Mesendoderm (in vitro differentiated cells): Measurements from ENCODE around the gene NFATC1.

Source experiments
- DNase-seq: peaks from one replicate; pipeline ENCODE4 v3.0.0; 2013
- H2AK5ac ChIP-seq: 2 replicates; pipeline ENCODE4 v1.6.1; 2013; ENCODE audit warnings: low read length, inconsistent platforms
- H2BK120ac ChIP-seq: 2 replicates; pipeline ENCODE4 v1.6.1; 2013; ENCODE audit warnings: low read depth, mild to moderate bottlenecking, low read length, moderate library complexity, mixed read lengths
- H2BK15ac ChIP-seq: replicated peaks from 2 replicates; pipeline ENCODE4 v1.6.1; 2013; ENCODE audit warnings: low read depth, mild to moderate bottlenecking, moderate library complexity
- H2BK5ac ChIP-seq: 2 replicates; pipeline ENCODE4 v1.6.1; 2013; ENCODE audit warnings: low read length, inconsistent platforms
- H3K18ac ChIP-seq: 2 replicates; pipeline ENCODE4 v1.6.1; 2013; ENCODE audit warnings: mild to moderate bottlenecking, low read length, mixed read lengths
- H3K23ac ChIP-seq: one replicate; pipeline ENCODE4 v1.6.1; 2013; ENCODE audit warnings: low read length
- H3K27ac ChIP-seq: 2 replicates; pipeline ENCODE4 v1.5.1; 2013; ENCODE audit warnings: low read depth, mild to moderate bottlenecking, inconsistent platforms, low read length, moderate library complexity
- H3K27me3 ChIP-seq: 2 replicates; pipeline ENCODE4 v1.6.1; 2013; ENCODE audit warnings: low read length, control low read depth, mild to moderate bottlenecking, inconsistent platforms; ENCODE audit not compliant: insufficient read depth, poor library complexity
- H3K36me3 ChIP-seq: 2 replicates; pipeline ENCODE4 v1.6.1; 2013; ENCODE audit warnings: low read length, inconsistent platforms; ENCODE audit not compliant: control insufficient read depth, insufficient read depth
- H3K4ac ChIP-seq: one replicate; pipeline ENCODE4 v1.6.1; 2013; ENCODE audit warnings: low read depth, mild to moderate bottlenecking, low read length, moderate library complexity
- H3K4me1 ChIP-seq: 2 replicates; pipeline ENCODE4 v1.6.1; 2013; ENCODE audit warnings: low read depth, low read length, inconsistent platforms; ENCODE audit not compliant: control insufficient read depth
- H3K4me2 ChIP-seq: 2 replicates; pipeline ENCODE4 v1.6.1; 2013; ENCODE audit warnings: low read length
- H3K4me3 ChIP-seq: 2 replicates; pipeline ENCODE4 v1.5.1; 2013; ENCODE audit warnings: mild to moderate bottlenecking, low read length
- H3K56ac ChIP-seq: one replicate; pipeline ENCODE4 v1.6.1; 2013; ENCODE audit warnings: low read length
- H3K79me1 ChIP-seq: 2 replicates; pipeline ENCODE4 v1.6.1; 2013; ENCODE audit warnings: low read length, inconsistent platforms
- H3K79me2 ChIP-seq: 2 replicates; pipeline ENCODE4 v1.6.1; 2013; ENCODE audit warnings: mild to moderate bottlenecking, low read length; ENCODE audit not compliant: control insufficient read depth, insufficient read depth
- H3K9ac ChIP-seq: 2 replicates; pipeline ENCODE4 v1.6.1; 2013; ENCODE audit warnings: low read length, inconsistent platforms
- H4K5ac ChIP-seq: one replicate; pipeline ENCODE4 v1.6.1; 2013; ENCODE audit warnings: low read length
- H4K8ac ChIP-seq: one replicate; pipeline ENCODE4 v1.6.1; 2013; ENCODE audit warnings: low read depth, mild to moderate bottlenecking, control low read depth, low read length, moderate library complexity
- WGBS: extraction: QIAGEN DNeasy Blood & Tissue Kit; methylation state at CpG from one replicate; pipeline ENCODE4 v1.1.7; 2013; ENCODE audit warnings: low lambda C conversion rate, missing lambda C conversion rate; ENCODE audit not compliant: insufficient coverage; ENCODE audit errors: extremely low coverage; 5-methylcytosine and 5-hydroxymethylcytosine counted together

The NFATC1 gene

GRCh38 chr18:79439628-79440023 is 43.9 kb downstream of the NFATC1 start:
- Histone ChIP-seq H3K18ac (no peak overlapping the region), H2BK120ac (no peak overlapping the region), H3K4me3 (no peak overlapping the region), H3K79me2 (no peaks in the 10 kb centered on the region), H3K4me2 (no peak overlapping the region), H2BK15ac (no peak overlapping the region), H3K27ac (no peak overlapping the region), H3K79me1 (no peaks in the 10 kb centered on the region), H2BK5ac (no peak overlapping the region), H3K4me1 (no peaks in the 10 kb centered on the region), H2AK5ac (no peak overlapping the region), H3K27me3 (no peaks in the 10 kb centered on the region), H3K36me3 (no peaks in the 10 kb centered on the region), H4K5ac (no peak overlapping the region), H3K56ac (no peak overlapping the region), H3K9ac (no peak overlapping the region), H3K4ac (no peak overlapping the region), H3K23ac (no peak overlapping the region), H4K8ac (no peak overlapping the region)
- DNase-seq = no peak
- no CpG with 5 or more reads among the region's 16 CpGs for WGBS

DNA sequence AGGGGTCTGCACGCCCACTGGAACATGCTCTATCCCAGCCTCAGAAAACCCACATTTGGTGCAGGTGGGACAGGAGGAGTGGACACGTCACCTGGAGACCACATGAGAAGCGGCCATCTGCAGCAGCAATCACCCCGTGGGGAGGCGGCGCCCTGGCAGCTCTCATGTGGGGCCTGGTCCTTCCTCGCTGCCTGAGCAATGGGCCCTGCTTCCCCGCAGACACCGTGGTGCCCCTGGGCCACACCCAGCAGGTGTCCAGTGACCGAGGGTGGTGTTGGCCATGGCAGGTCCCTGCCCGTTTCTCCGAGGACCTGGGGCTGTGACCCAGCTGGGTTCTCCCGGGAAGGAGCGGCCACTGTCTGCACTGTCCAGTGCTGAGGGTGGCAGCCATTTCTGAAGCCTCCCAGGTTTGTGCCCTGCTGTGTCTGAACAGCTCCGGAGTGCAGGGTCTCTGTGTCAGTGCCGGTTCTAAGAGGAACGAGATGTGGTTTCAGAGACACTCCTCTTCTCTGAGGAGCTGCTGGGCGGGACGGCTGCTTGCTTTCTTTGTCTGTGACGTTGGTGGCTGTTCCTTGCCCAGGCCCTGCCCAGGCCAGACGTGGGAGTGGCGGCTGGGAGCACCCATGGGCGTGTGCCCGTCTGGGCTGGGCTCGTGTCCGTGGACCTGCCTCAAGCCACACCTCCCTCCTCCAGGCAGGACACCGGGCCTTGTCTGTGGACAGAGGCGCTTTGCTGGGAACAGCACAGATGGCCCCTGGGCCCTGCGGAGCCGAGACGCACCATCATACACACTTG is 44.8 kb downstream of the NFATC1 start:
- Histone ChIP-seq H2BK120ac (no peak overlapping the region), H3K36me3 (no peaks in the 10 kb centered on the region), H3K79me1 (no peaks in the 10 kb centered on the region), H3K4me2 (no peak overlapping the region), H4K8ac (no peak overlapping the region), H3K4me3 (no peak overlapping the region), H3K18ac (no peak overlapping the region), H3K56ac (no peak overlapping the region), H2AK5ac (no peak overlapping the region), H3K27ac (no peak overlapping the region), H3K4me1 (no peaks in the 10 kb centered on the region), H2BK5ac (no peak overlapping the region), H3K27me3 (no peaks in the 10 kb centered on the region), H3K79me2 (no peaks in the 10 kb centered on the region), H3K23ac (no peak overlapping the region), H2BK15ac (no peak overlapping the region), H3K4ac (no peak overlapping the region), H4K5ac (no peak overlapping the region), H3K9ac (no peak overlapping the region)
- WGBS = no CpG with 5 or more reads among the region's 31 CpGs
- no peak for DNase-seq

- Histone ChIP-seq H3K79me2 (no peaks in the 10 kb centered on the region), H3K4me2 (no peak overlapping the region), H2BK15ac (no peak overlapping the region), H3K18ac (no peak overlapping the region), H3K27me3 (no peaks in the 10 kb centered on the region), H3K4ac (no peak overlapping the region), H3K56ac (no peak overlapping the region), H3K9ac (no peak overlapping the region), H4K8ac (no peak overlapping the region), H4K5ac (no peak overlapping the region), H2AK5ac (no peak overlapping the region), H2BK5ac (no peak overlapping the region), H3K36me3 (no peaks in the 10 kb centered on the region), H3K23ac (no peak overlapping the region), H3K79me1 (no peaks in the 10 kb centered on the region), H3K4me3 (no peak overlapping the region), H3K4me1 (peaks cover 3% of the 10 kb centered on the region), H2BK120ac (no peak overlapping the region), H3K27ac (no peak overlapping the region)
- WGBS = no CpG with 5 or more reads among the region's 16 CpGs
- DNase-seq = no peak
Observed at GRCh38 chr18:79441420-79441819, 45.7 kb downstream of the NFATC1 start.

DNA sequence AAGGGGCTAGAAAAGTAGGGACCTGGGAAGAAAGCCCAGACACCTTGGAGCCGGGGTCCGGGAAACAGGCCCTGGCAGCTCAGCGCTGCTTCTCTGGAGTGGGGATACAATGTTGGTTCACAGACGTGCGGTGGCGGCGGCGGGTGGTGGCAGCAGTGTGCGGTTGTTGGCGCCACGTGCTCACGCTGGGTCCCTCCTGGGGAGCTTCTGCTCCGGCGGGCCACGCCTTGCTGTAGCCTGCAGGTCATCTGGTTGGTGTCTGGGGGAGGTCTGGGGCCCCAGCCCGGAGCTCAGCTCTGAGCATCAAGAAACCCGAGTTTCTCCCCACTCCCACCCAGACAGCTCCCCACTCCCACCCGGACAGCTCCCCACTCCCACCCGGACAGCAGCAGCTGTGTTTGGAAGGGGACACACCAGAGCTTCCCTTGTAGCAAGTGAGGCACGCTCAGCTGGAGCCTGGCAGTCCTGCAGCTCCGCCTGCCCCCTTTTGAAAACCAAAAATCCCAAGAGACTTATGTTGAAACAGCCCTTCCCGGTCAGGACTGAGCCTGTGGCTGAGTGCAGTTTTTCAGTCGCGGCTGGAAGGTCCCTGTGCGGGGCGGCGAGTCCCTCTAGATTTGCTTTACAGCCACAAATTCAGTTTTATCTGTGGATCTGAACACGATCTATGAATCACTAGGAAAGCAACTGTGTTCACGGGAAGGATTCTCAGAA is 46.9 kb downstream of the NFATC1 start:
- Histone ChIP-seq H3K79me1 (no peaks in the 10 kb centered on the region), H3K23ac (no peak overlapping the region), H3K56ac (peak overlapping the region; percentile 3), H3K9ac (no peak overlapping the region), H3K27me3 (no peaks in the 10 kb centered on the region), H3K4ac (no peak overlapping the region), H3K27ac (no peak overlapping the region), H2AK5ac (no peak overlapping the region), H3K36me3 (no peaks in the 10 kb centered on the region), H2BK5ac (no peak overlapping the region), H3K18ac (no peak overlapping the region), H3K4me2 (no peak overlapping the region), H2BK120ac (no peak overlapping the region), H2BK15ac (no peak overlapping the region), H3K79me2 (no peaks in the 10 kb centered on the region), H3K4me3 (no peak overlapping the region), H4K5ac (no peak overlapping the region), H4K8ac (no peak overlapping the region), H3K4me1 (peaks cover 3% of the 10 kb centered on the region)
- no peak for DNase-seq
- no CpG with 5 or more reads among the region's 29 CpGs for WGBS

- Histone ChIP-seq H2BK5ac (no peak overlapping the region), H2BK15ac (no peak overlapping the region), H3K27ac (no peak overlapping the region), H2BK120ac (no peak overlapping the region), H4K8ac (no peak overlapping the region), H3K9ac (no peak overlapping the region), H3K79me2 (no peaks in the 10 kb centered on the region), H4K5ac (no peak overlapping the region), H3K4me3 (no peak overlapping the region), H3K18ac (no peak overlapping the region), H3K27me3 (no peaks in the 10 kb centered on the region), H3K23ac (no peak overlapping the region), H3K4ac (no peak overlapping the region), H2AK5ac (no peak overlapping the region), H3K36me3 (no peaks in the 10 kb centered on the region), H3K79me1 (no peaks in the 10 kb centered on the region), H3K56ac (no peak overlapping the region), H3K4me2 (no peak overlapping the region), H3K4me1 (peaks cover 3% of the 10 kb centered on the region)
- no CpG with 5 or more reads among the region's 15 CpGs for WGBS
- DNase-seq = no peak
Observed at GRCh38 chr18:79445221-79445620, 49.5 kb downstream of the NFATC1 start.
